Common myeloid progenitor, CD34-positive (primary cell): ENCODE data around the gene FICD.

Source experiments
- CTCF ChIA-PET: fragments of 350-600 bp; sonication (Branson Sonifier 250); formaldehyde crosslinking; loops from one replicate; lab custom pipeline; 2021; ENCODE audit warnings: antibody characterized with exemption; lab: Charles Lee
- POLR2A ChIA-PET: fragments of 350-600 bp; sonication (Branson Sonifier 250); formaldehyde crosslinking; loops from one replicate; lab custom pipeline; 2021; ENCODE audit warnings: antibody characterized with exemption; lab: Charles Lee
- DNase-seq, 3 donors: peaks; one replicate each; pipeline versions ENCODE4 v3.0.0 to v3.0.0-alpha.2; 2013
- H3K27ac ChIP-seq, 2 experiments: 1 replicate in 1 of 2; 2 replicates in 1 of 2; pipeline ENCODE4 v1.7.0; 2013; ENCODE audit warnings: inconsistent platforms in 2 of 2, low read length in 2 of 2, mild to moderate bottlenecking in 2 of 2, low read depth in 1 of 2, moderate library complexity in 1 of 2; ENCODE audit not compliant: severe bottlenecking in 2 of 2, insufficient read depth in 1 of 2, poor library complexity in 1 of 2
- H3K27me3 ChIP-seq, 5 experiments: replicated peaks in 2 of 5; 1 replicate in 3 of 5; 2 replicates in 2 of 5; pipeline versions ENCODE4 v1.6.1 to v1.7.0; 2013; ENCODE audit warnings: low read length in 4 of 5, mild to moderate bottlenecking in 2 of 5, moderate library complexity in 2 of 5, inconsistent platforms in 1 of 5; ENCODE audit not compliant: insufficient read depth in 5 of 5, control insufficient read depth in 4 of 5
- H3K36me3 ChIP-seq, 4 experiments: 1 replicate in 2 of 4; 2 replicates in 2 of 4; pipeline versions ENCODE4 v1.6.1 to v1.7.0; 2013; ENCODE audit warnings: low read length in 3 of 4, control low read depth in 1 of 4, mild to moderate bottlenecking in 1 of 4; ENCODE audit not compliant: control insufficient read depth in 4 of 4, insufficient read depth in 4 of 4
- H3K4me1 ChIP-seq, 4 experiments: 1 replicate in 3 of 4; 2 replicates in 1 of 4; pipeline versions ENCODE4 v1.6.1 to v1.7.1; 2013; ENCODE audit warnings: low read length in 3 of 4, mild to moderate bottlenecking in 3 of 4, control low read depth in 1 of 4, inconsistent platforms in 1 of 4, moderate library complexity in 1 of 4; ENCODE audit not compliant: control insufficient read depth in 4 of 4, insufficient read depth in 4 of 4; ENCODE audit errors: control extremely low read depth in 1 of 4
- H3K4me3 ChIP-seq, 7 experiments: 1 replicate in 4 of 7; 2 replicates in 3 of 7; pipeline versions ENCODE4 v1.5.1 to v1.7.0; 2013; ENCODE audit warnings: mild to moderate bottlenecking in 7 of 7, low read length in 6 of 7, moderate library complexity in 6 of 7, inconsistent platforms in 2 of 7, low read depth in 2 of 7, control low read depth in 1 of 7; ENCODE audit not compliant: insufficient read depth in 4 of 7, control insufficient read depth in 1 of 7; ENCODE audit errors: extremely low read depth in 1 of 7
- H3K9me3 ChIP-seq, 5 experiments: 1 replicate in 4 of 5; 2 replicates in 1 of 5; pipeline versions ENCODE4 v1.6.1 to v1.7.1; 2013; ENCODE audit warnings: low read length in 4 of 5, mild to moderate bottlenecking in 2 of 5, inconsistent platforms in 1 of 5, low read depth in 1 of 5, moderate library complexity in 1 of 5; ENCODE audit not compliant: control insufficient read depth in 4 of 5, insufficient read depth in 2 of 5; ENCODE audit errors: control extremely low read depth in 1 of 5
- WGBS: methylation state at CpG from one replicate; pipeline ENCODE4 v1.1.5; 2013; ENCODE audit not compliant: insufficient coverage; 5-methylcytosine and 5-hydroxymethylcytosine counted together

Gene FICD

DNA sequence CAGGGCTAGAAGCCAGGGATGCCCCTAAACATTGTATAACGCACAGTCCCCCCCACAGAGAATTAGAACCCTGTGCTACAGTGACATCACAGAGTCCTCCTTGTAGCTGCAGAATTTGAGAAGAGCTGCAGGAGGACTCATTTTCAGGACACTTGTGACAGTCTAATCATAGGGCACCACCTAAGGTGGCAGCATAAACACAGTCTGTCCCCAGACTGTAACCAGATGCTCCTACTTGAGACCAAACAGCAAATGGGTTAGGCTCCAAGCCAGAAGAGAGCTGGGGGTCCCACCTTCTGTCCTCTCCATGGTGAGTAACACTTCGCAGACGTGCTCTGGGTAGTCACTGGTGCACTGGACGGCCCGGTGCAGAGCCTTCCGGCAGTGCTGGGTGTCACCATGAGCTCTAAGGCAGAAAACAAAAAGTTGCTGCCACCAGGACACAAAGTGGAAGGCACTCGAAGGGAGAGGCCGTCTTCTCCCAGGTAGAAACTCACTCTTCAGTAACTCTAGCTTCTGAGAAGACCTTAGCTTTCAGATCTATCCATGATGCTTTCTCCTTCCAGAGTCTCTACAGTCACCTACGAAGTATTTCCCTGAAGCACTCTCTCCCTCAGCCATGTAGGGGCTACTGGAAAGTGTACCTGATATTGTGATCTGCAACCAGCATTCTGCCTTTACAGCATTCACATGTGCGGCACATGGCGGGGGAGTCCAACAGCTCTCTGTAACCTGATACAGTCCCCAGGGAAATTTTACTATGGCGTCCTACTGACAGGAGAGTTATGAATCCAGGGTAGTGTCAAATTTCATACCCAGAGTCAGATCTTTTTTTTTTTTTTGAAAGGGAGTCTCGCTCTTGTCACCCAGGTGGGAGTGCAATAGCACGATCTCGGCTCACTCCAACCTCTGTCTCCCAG, 17.1 kb downstream of the FICD start:
- no peak overlapping the region for H3K4me3 ChIP-seq
- no peaks in the 10 kb centered on the region for H3K27me3 ChIP-seq
- H3K27ac ChIP-seq: no peak overlapping the region
- POLR2A ChIA-PET: interaction anchor here (0.8 kb wide), 1 partner anchor 13 kb away, joined by 3 read pairs; no protein-coding TSS in a partner anchor
- H3K4me1 ChIP-seq: no peaks in the 10 kb centered on the region
- WGBS: 100% methylated on average over 10 of the region's 15 CpGs
- CTCF ChIA-PET: interaction anchor here (0.7 to 0.8 kb wide), 3 partner anchors 9 to 37 kb away, joined by 3 to 5 read pairs (median 3); no protein-coding TSS in a partner anchor
- peaks cover 44 to 82% (median 69%) of the 10 kb centered on the region in 4 experiments for H3K36me3 ChIP-seq
- no peaks in the 10 kb centered on the region for H3K9me3 ChIP-seq
- DNase-seq: no peak

DNA sequence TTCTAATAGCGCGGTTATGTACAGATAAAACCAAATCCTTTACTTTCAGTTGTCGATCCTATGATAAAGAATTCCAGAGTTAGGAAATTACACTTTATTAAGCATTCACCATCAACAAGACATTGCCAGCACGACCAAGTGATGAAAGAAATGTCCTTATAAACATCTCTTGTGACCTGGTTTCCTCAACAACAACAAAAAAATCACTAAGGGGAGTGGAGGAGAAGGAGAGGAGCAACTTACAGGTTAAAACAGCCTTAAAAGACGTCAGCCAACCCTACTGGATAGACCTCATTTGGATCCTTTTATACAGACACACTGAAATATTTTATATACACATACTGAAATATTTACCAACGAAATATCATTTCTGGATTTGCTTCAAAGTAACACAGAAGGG, 23.1 kb downstream of the FICD start:
- POLR2A ChIA-PET: no interaction called here
- CTCF ChIA-PET: interaction anchor here (0.6 to 1.3 kb wide), 2 partner anchors 22 to 26 kb away, joined by 3 read pairs; partner anchors contain the start of gene SART3

DNA sequence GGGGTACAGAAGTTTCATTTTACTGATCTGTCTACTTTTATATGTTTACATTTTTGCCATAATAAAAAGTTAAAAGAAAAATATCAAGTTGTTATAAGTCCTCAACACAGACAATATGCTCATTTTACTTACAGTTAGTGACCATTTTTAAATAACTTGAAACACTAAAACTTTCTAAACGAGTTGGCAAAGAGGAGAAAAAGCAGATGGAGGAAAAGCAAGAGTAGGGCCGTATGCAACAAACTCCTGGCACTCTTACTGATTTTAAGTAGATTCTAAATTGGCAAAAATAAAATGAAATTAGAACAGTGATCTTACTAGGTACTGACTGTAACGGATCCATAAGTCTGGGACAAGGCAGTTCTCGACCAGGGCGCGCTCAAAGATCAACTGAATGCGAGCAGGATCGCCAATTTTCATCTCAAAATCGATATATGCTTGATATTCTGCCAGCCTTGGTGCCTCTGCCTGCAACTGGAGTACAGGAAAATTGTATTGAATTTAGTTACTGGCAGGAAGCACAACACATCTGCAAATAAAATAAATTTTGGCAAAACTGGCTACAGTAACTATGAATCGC, 23.6 kb downstream of the FICD start:
- DNase-seq: no peak
- Histone ChIP-seq H3K27me3 (no peaks in the 10 kb centered on the region), H3K27ac (no peak overlapping the region), H3K9me3 (no peaks in the 10 kb centered on the region), H3K4me1 (no peaks in the 10 kb centered on the region), H3K36me3 (peaks cover 36 to 77% (median 51%) of the 10 kb centered on the region in 4 experiments), H3K4me3 (no peak overlapping the region)
- 94% methylated on average over 8 of the region's 10 CpGs for WGBS
- POLR2A ChIA-PET: no interaction called here
- CTCF ChIA-PET: no interaction called here

More for the DNA sequence above, 23.1 kb downstream of the FICD start:
- no peak overlapping the region for H3K27ac ChIP-seq
- H3K4me3 ChIP-seq: no peak overlapping the region
- no peaks in the 10 kb centered on the region for H3K27me3 ChIP-seq
- 100% methylated on average over 2 of the region's 6 CpGs for WGBS
- H3K4me1 ChIP-seq: no peaks in the 10 kb centered on the region
- H3K36me3 ChIP-seq: peaks cover 34 to 75% (median 49%) of the 10 kb centered on the region in 4 experiments
- no peak for DNase-seq
- H3K9me3 ChIP-seq: no peaks in the 10 kb centered on the region

DNA sequence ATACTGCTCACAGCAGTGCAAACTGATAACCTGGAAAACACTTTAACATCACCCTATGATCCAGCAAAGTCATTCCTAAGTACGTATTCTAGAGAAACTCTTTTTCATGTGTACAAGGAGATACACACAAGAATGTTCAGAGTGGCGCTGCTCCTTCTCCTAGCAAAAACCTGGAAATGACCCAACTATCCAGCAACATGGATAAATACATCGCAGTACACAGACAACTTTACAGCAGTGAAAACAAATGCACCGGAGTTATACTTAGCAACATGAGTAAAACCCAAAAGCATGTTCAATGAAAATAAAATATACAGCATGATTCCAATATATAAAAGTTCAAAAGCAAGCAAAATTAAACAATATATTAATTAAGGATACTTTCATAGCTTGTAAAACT, 27.2 kb downstream of the FICD start:
- Histone ChIP-seq H3K4me3 (no peak overlapping the region), H3K4me1 (no peaks in the 10 kb centered on the region), H3K27me3 (no peaks in the 10 kb centered on the region), H3K9me3 (no peaks in the 10 kb centered on the region), H3K36me3 (peaks cover 21 to 72% (median 58%) of the 10 kb centered on the region in 4 experiments), H3K27ac (no peak overlapping the region)
- no peak for DNase-seq
- WGBS: 100% methylated on average over 1 of the region's 4 CpGs
- ChIA-PET CTCF (no interaction called here), POLR2A (no interaction called here)

DNA sequence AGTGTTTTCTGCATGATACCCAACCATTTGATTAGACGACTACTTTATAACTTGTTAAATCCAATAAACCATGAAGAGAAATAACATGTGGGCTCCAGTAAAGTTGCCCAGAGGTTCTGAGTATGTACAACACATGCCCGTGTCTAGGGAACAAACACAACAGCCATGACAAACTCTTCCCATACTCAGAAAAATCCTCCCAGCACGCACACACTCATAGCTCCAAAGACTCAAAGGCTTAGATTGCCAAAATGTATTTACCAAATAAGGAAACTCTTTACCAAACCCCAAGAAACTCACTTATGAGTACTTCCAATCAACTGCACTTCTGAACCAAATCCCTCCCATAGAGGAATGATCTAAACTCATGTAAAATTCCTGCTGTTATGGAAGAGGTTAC, 28.6 kb downstream of the FICD start:
- Histone ChIP-seq H3K4me3 (no peak overlapping the region), H3K9me3 (no peaks in the 10 kb centered on the region), H3K4me1 (no peaks in the 10 kb centered on the region), H3K27ac (no peak overlapping the region), H3K27me3 (no peaks in the 10 kb centered on the region), H3K36me3 (peaks cover 19 to 71% (median 60%) of the 10 kb centered on the region in 4 experiments)
- WGBS: 100% methylated on average over 2 of the region's 3 CpGs
- POLR2A ChIA-PET: no interaction called here
- DNase-seq: no peak
- CTCF ChIA-PET: no interaction called here

DNA sequence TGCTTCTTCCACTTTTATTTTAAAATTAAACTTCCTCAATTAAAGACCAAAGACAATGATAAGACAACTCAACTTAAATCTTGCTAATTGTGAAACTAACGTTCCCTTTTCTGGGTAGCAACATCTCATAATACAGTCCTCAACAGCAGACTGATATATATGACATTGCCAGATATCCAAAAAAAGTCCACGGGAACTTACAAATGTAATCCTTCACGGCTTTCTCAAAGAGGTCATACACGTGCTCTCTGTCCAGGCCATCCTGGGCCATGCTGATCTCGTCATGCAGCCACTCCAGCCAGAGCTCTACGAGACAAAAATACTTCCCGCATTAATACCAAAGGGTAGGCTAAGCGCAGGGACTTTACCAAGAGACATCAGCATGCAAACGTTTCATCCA, 32.6 kb downstream of the FICD start:
- peaks cover 0 to 10% (median 4%) of the 10 kb centered on the region in 4 experiments for H3K4me1 ChIP-seq
- no peak overlapping the region for H3K4me3 ChIP-seq
- no peaks in the 10 kb centered on the region for H3K27me3 ChIP-seq
- POLR2A ChIA-PET: no interaction called here
- no peak for DNase-seq
- peaks cover 21 to 62% (median 50%) of the 10 kb centered on the region in 4 experiments for H3K36me3 ChIP-seq
- CTCF ChIA-PET: interaction anchor here (1.5 to 2.2 kb wide), 3 partner anchors 9 to 87 kb away, joined by 3 to 6 read pairs (median 5); partner anchors contain the start of gene SART3
- no peaks in the 10 kb centered on the region for H3K9me3 ChIP-seq
- H3K27ac ChIP-seq: no peak overlapping the region
- WGBS: 92% methylated on average over 8 of the region's 9 CpGs
